Measurements from ENCODE around the gene LTV1. TPM values are rescaled to one million over a fixed set of nuclear protein-coding genes. Genes with fewer than 3 reads are reported as not detected.
"Not testable (repeated sequence)": the region's sequence is repeated elsewhere in the genome, so short reads cannot be mapped to it uniquely, and the experiment has no call there.

Gene LTV1
- 10 to 100 TPM; 63.6 to 65.1 TPM for total RNA-seq

- Mint-ChIP-seq H3K4me1 (peaks cover 29% of the 10 kb centered on the region), H3K36me3 (peaks cover 31% of the 10 kb centered on the region), H3K4me3 (peak within 1 kb of the TSS; percentile 96), H3K27me3 (no peaks in the 10 kb centered on the region), H3K27ac (peak within 1 kb of the TSS; percentile 97), H3K9me3 (no peaks in the 10 kb centered on the region)
- peak; percentile 94 for DNase-seq
Observed at GRCh38 chr6:143842902-143843676, at the start of gene LTV1. LTV1 (plus strand) TSS chr6:143843338; CDS start chr6:143843478, 140 bp downstream.

GRCh38 chr6:143796551-143796950, 46.6 kb upstream of the LTV1 start:
- peaks cover 66% of the 10 kb centered on the region for H3K36me3 Mint-ChIP-seq

GRCh38 chr6:143798487-143798886, 44.7 kb upstream of the LTV1 start:
- DNase-seq, H3K4me3 Mint-ChIP-seq, H3K27me3 Mint-ChIP-seq, H3K4me1 Mint-ChIP-seq, H3K27ac Mint-ChIP-seq: not testable (repeated sequence)
- Mint-ChIP-seq H3K36me3 (peaks cover 64% of the 10 kb centered on the region), H3K9me3 (peaks cover 33% of the 10 kb centered on the region)

More at GRCh38 chr6:143796551-143796950, 46.6 kb upstream of the LTV1 start:
- not testable (repeated sequence) for H3K4me3 Mint-ChIP-seq, DNase-seq, H3K4me1 Mint-ChIP-seq, H3K27me3 Mint-ChIP-seq, H3K27ac Mint-ChIP-seq
- peaks cover 41% of the 10 kb centered on the region for H3K9me3 Mint-ChIP-seq

GRCh38 chr6:143802833-143803565, 40.1 kb upstream of the LTV1 start:
- Mint-ChIP-seq H3K36me3 (peaks cover 76% of the 10 kb centered on the region), H3K9me3 (peaks cover 26% of the 10 kb centered on the region), H3K27ac (peak overlapping the region; percentile 52), H3K27me3 (no peaks in the 10 kb centered on the region), H3K4me3 (no peak overlapping the region), H3K4me1 (peaks cover 39% of the 10 kb centered on the region)
- no peak for DNase-seq

GRCh38 chr6:143803769-143804568, 39.2 kb upstream of the LTV1 start:
- Mint-ChIP-seq H3K27me3 (no peaks in the 10 kb centered on the region), H3K36me3 (peaks cover 72% of the 10 kb centered on the region), H3K4me3 (no peak overlapping the region), H3K9me3 (peaks cover 18% of the 10 kb centered on the region), H3K4me1 (peaks cover 41% of the 10 kb centered on the region), H3K27ac (peak overlapping the region; percentile 49)
- no peak for DNase-seq

- Mint-ChIP-seq H3K27ac (peak overlapping the region; percentile 94), H3K27me3 (no peaks in the 10 kb centered on the region), H3K9me3 (peaks cover 9% of the 10 kb centered on the region), H3K4me1 (peaks cover 41% of the 10 kb centered on the region), H3K4me3 (no peak overlapping the region), H3K36me3 (peaks cover 64% of the 10 kb centered on the region)
- no peak for DNase-seq
Observed at GRCh38 chr6:143804835-143805239, 38.3 kb upstream of the LTV1 start.

- H3K4me3 Mint-ChIP-seq = no peak overlapping the region
- H3K27ac Mint-ChIP-seq = peak overlapping the region; percentile 93
- peak; percentile 86 for DNase-seq
- H3K27me3 Mint-ChIP-seq = no peaks in the 10 kb centered on the region
- H3K36me3 Mint-ChIP-seq = peaks cover 48% of the 10 kb centered on the region
- H3K4me1 Mint-ChIP-seq = peaks cover 41% of the 10 kb centered on the region
- H3K9me3 Mint-ChIP-seq = peaks cover 2% of the 10 kb centered on the region
Observed at GRCh38 chr6:143806282-143807102, 36.6 kb upstream of the LTV1 start.

- peaks cover 2% of the 10 kb centered on the region for H3K9me3 Mint-ChIP-seq
- no peak for DNase-seq
- peak overlapping the region; percentile 93 for H3K27ac Mint-ChIP-seq
- H3K36me3 Mint-ChIP-seq = peaks cover 43% of the 10 kb centered on the region
- H3K4me3 Mint-ChIP-seq = no peak overlapping the region
- peaks cover 47% of the 10 kb centered on the region for H3K4me1 Mint-ChIP-seq
- H3K27me3 Mint-ChIP-seq = no peaks in the 10 kb centered on the region
Observed at GRCh38 chr6:143807103-143807772, 35.9 kb upstream of the LTV1 start.

GRCh38 chr6:143810745-143811144, 32.4 kb upstream of the LTV1 start:
- Mint-ChIP-seq H3K9me3 (no peaks in the 10 kb centered on the region), H3K27ac (no peak overlapping the region), H3K4me3 (no peak overlapping the region), H3K4me1 (peaks cover 31% of the 10 kb centered on the region), H3K27me3 (no peaks in the 10 kb centered on the region), H3K36me3 (peaks cover 25% of the 10 kb centered on the region)
- DNase-seq = no peak

GRCh38 chr6:143811501-143812157, 31.5 kb upstream of the LTV1 start:
- no peak overlapping the region for H3K4me3 Mint-ChIP-seq
- DNase-seq = no peak
- no peaks in the 10 kb centered on the region for H3K9me3 Mint-ChIP-seq
- H3K36me3 Mint-ChIP-seq = peaks cover 23% of the 10 kb centered on the region
- no peak overlapping the region for H3K27ac Mint-ChIP-seq
- peaks cover 24% of the 10 kb centered on the region for H3K4me1 Mint-ChIP-seq
- H3K27me3 Mint-ChIP-seq = no peaks in the 10 kb centered on the region

GRCh38 chr6:143817621-143818020, 25.5 kb upstream of the LTV1 start:
- H3K4me1 Mint-ChIP-seq = no peaks in the 10 kb centered on the region
- no peak overlapping the region for H3K4me3 Mint-ChIP-seq
- no peak overlapping the region for H3K27ac Mint-ChIP-seq
- H3K36me3 Mint-ChIP-seq = no peaks in the 10 kb centered on the region
- no peaks in the 10 kb centered on the region for H3K27me3 Mint-ChIP-seq
- DNase-seq = no peak
- H3K9me3 Mint-ChIP-seq = no peaks in the 10 kb centered on the region

- Mint-ChIP-seq H3K9me3 (no peaks in the 10 kb centered on the region), H3K4me3 (no peak overlapping the region), H3K27me3 (no peaks in the 10 kb centered on the region), H3K27ac (no peak overlapping the region), H3K36me3 (peaks cover 3% of the 10 kb centered on the region), H3K4me1 (no peaks in the 10 kb centered on the region)
- DNase-seq = no peak
Observed at GRCh38 chr6:143821359-143821758, 21.8 kb upstream of the LTV1 start.

- no peaks in the 10 kb centered on the region for H3K4me1 Mint-ChIP-seq
- no peak overlapping the region for H3K27ac Mint-ChIP-seq
- no peak for DNase-seq
- H3K27me3 Mint-ChIP-seq = no peaks in the 10 kb centered on the region
- no peaks in the 10 kb centered on the region for H3K9me3 Mint-ChIP-seq
- H3K36me3 Mint-ChIP-seq = peaks cover 3% of the 10 kb centered on the region
- no peak overlapping the region for H3K4me3 Mint-ChIP-seq
Observed at GRCh38 chr6:143822584-143823024, 20.5 kb upstream of the LTV1 start.

Measured in activated naive CD8-positive, alpha-beta T cell treated with anti-CD3 and anti-CD28 coated beads for 36 hours (primary cell).